GM12801 (cell line): Measurements from ENCODE around the gene LENEP.

Experiments used
- TF ChIP-seq, protein P1 (sequence below): IDR thresholded peaks from one replicate; pipeline ENCODE4 v1.5.1; 2011; ENCODE audit warnings: control low read depth; ENCODE audit not compliant: insufficient read length; ENCODE audit errors: extremely low read depth

LENEP gene

DNA sequence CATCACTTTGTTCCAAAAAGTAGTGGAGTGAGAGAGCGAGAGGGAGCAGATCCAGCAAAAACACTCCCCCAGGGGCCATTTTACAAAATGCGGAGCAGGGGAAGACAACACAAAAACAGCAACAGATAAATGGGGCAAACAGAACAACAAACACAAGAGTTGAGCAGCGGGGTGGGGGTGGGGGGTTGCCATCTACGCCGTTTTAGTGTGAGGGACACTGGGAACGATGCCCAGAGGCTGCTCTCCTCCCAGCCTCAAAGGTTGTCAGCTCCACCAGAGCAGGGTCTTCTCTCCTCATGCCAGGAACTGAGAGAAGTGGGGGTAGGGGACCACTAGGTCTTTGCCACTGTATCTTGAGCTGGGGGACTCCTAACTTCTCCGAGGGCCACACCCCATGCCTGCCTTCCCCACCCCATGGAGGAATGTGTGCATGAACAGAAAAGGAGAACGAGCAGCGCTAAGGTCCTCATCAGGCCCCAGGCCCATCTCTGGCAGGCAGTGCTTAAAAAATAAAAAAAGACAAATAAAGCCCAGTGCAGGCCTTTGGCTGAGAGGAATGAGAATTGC lies 36.2 kb upstream of the LENEP start:
- TF ChIP-seq, protein P1, sequence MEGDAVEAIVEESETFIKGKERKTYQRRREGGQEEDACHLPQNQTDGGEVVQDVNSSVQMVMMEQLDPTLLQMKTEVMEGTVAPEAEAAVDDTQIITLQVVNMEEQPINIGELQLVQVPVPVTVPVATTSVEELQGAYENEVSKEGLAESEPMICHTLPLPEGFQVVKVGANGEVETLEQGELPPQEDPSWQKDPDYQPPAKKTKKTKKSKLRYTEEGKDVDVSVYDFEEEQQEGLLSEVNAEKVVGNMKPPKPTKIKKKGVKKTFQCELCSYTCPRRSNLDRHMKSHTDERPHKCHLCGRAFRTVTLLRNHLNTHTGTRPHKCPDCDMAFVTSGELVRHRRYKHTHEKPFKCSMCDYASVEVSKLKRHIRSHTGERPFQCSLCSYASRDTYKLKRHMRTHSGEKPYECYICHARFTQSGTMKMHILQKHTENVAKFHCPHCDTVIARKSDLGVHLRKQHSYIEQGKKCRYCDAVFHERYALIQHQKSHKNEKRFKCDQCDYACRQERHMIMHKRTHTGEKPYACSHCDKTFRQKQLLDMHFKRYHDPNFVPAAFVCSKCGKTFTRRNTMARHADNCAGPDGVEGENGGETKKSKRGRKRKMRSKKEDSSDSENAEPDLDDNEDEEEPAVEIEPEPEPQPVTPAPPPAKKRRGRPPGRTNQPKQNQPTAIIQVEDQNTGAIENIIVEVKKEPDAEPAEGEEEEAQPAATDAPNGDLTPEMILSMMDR: no peak

DNA sequence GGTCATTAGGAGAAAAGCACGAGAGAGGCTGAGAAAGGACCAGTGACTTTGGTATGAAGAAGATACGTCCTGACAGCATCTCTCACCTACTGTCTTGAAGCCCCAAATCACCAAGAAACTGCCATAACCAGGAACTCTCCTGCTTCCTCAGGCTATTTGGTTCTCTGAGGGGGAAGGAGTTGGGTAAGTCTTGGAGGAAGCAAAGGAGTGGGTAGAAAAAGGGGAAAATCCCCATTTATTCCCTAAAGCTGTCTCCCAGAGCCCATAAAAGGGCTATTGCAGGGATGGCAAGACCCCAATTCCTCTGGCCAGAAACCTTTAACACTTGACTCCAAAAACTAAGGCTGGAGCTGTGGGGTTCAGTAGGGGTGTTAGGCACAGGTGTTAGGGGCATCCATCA lies 35.4 kb upstream of the LENEP start:
- TF ChIP-seq, protein P1: no peak

DNA sequence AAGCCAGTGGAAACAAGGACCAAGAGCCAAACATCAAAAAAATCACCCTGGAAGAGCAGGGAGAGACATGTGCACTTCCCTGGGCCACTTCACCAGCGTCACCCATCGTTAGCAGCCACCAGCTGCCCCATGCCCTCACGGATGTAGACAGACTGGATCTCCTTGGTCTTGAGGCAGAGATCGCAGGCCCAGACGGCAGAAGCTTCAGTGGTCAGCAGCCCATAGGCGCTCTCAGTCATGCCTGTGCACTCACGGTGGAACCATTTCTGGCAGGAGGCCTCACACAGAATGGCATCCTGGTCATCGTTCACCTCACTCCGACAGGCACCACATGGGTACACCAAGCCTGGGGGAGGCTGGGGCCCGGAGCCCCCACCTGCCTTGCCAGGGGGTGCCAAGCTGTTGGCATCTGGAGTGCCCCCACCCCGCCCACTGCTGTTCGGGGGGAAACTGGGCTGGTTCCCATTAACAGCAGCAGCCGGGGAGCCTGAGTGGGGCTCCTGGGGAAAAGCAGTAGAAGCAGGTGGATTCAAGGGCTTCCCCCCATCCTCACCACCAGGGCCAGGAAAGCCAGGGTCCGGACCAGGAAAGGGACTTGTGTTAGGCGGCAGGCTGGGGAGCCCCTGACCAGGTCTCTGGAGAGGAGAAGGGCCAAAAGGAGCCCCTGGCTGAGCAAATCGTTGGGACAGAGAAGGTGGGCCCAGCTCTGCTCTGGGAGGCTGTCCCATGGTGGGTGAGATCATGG lies 34.5 kb upstream of the LENEP start:
- TF ChIP-seq, protein P1: no peak

DNA sequence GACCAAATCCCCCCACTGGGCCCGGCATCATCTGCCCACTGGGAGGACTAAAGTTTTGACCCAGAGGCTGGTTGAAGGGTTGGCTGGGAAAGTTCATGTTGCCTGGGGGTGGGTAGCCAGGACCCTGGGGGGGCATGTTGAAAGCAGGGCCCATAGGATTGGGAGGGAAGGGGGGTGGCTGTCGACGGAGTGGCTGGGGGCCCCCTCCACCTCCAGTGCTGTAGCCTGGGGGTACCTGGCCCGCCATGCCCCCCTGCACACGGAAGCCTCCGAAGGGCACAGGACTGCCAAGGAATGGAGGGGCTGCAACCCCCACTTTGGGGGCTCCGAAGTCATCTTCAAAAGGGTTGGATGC lies 34.0 kb upstream of the LENEP start:
- TF ChIP-seq, protein P1: no peak

DNA sequence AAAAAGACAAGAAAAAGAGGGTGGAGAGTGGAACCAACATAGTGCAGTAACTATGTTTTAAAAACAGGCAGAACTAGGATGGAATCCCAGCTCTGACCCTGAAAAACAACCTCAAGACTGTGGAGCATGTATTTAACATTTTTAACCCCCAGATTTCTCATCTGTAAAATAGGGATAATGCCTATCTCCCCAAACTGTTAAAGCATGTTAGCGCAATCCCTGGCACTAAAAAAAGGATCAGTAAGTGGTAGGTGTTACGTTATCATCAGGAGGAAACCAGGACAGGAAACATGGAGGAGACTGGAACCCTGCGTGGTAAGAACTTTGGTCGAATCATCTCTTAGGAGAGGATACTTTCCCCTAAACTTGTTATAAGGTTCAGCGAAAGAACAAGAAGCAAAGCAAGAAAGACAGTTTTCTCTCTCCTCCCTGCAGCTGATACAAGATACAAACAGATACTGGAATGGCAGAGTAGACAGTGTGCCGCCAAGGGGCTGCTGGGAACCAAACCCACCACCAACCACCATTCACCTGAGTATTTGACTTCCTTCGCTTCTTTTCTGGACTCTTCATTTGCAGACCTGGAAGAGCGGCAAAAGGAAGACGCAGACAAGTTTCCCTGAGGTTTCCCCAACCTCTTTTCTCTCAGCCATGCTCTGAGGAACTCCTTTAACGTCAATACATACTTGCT lies 32.8 kb upstream of the LENEP start:
- TF ChIP-seq, protein P1: no peak

DNA sequence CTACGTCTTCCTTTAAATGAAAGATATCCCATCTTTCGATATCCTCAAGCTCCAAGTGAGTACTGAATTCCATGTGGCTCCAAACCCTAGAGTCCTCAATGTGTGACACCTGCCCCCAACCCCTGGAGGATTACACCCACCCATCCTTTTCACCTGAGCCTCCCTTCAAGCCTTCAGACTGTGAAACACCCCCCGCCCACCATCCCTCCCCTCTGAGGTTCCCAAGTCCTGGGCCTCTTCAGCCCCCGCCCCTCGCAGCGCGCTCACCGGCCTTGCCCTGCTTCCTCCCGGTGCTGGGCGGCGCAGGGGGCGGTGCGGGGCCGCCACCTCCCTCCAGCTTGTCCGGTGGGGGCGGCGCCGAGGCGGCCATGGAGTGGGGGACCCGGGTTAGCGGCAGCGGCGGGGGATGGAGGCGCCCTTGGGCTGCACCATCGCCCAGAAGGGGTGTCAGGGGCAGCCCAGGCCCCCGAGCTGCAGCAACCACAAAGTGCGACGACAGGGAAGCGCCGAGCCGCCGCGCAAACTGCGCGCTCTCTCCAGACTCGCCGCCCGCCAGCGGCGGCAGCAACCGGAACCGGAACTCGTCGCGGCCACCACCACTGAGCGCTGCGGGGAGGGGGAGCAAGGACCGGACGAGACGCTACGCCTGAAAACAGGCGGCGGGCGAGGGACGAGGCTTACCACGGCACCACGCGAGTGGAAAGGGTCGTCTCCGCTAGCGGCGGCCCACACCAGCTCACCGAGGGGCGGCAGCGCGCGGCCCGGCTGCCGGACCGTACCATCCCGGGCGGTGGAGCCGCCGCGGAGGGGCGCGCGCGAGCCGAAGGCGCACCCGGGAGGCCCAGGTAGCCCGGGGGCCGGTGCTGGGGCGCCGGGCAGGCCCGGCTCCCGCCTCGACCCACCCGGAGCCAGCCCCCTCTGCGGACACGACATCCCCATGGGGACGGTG lies 31.9 kb upstream of the LENEP start, which contains the start of gene PYGO2:
Gene PYGO2 (minus strand): TSS at position 576 of the 949 bp plus-strand sequence. CDS start 206 bp downstream, at position 370.
- TF ChIP-seq, protein P1: no peak
